ENCODE results near the gene UNKL. TPM values are rescaled to one million over a fixed set of nuclear protein-coding genes. Genes with fewer than 3 reads are reported as not detected.

Gene UNKL
- total RNA-seq, 2 donors from 2014 or later = 11.2 to 21.4 TPM

DNA sequence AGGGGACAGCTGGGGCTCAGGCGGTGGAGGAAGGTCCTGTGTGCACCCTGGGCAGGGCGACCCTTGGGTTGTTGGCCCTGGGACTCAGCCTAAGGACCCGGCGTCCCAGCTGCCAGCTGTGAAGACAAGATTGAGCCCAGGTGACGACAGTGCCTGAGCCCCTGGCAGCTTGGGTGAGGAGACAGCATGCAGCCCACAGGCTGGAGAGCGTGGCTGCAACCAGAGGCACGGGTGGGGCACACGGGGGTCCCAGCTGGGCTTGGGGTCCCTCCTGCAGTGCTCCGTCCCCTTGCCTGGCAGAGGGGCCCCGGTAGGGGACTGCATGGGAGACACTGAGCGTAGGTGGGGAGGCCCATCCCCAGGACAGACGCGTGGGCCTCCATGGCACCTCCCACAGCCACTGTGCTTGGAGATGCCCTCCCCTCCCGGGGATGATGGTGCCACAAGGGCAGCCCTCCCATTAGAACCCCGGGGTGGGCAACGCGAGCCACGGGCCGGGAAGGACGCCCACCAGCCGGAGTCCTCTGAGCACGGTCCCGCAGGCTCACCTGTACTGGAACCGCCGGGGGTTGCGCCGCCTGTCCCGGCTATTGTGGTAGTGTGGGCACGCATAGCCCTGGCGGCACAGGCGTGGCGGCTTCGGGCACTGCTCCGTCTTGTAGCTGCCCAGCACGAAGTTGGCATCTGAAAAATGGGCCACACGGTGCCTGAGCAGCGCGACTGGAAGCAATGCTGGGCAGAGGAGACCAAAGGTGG is 15.5 kb downstream of the UNKL start:
- Histone ChIP-seq H3K36me3 (replicated peaks in 1 of 2; ENCODE audit: insufficient read depth in 1 of 2, low read depth in 2 of 2) (peaks cover 0 to 18% of the 10 kb centered on the region in 2 donors), H3K27ac (no peak overlapping the region), H3K4me1 (no peaks in the 10 kb centered on the region), H3K4me3 (no peak overlapping the region), H3K9me3 (no peaks in the 10 kb centered on the region), H3K27me3 (no peaks in the 10 kb centered on the region)
- ATAC-seq (no peak), DNase-seq (no peak)
- intact Hi-C loops (cut with DNase I) = no loop called here
- TF ChIP-seq, protein P1, sequence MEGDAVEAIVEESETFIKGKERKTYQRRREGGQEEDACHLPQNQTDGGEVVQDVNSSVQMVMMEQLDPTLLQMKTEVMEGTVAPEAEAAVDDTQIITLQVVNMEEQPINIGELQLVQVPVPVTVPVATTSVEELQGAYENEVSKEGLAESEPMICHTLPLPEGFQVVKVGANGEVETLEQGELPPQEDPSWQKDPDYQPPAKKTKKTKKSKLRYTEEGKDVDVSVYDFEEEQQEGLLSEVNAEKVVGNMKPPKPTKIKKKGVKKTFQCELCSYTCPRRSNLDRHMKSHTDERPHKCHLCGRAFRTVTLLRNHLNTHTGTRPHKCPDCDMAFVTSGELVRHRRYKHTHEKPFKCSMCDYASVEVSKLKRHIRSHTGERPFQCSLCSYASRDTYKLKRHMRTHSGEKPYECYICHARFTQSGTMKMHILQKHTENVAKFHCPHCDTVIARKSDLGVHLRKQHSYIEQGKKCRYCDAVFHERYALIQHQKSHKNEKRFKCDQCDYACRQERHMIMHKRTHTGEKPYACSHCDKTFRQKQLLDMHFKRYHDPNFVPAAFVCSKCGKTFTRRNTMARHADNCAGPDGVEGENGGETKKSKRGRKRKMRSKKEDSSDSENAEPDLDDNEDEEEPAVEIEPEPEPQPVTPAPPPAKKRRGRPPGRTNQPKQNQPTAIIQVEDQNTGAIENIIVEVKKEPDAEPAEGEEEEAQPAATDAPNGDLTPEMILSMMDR (IDR thresholded peaks at IDR 0.05) = no peak
- no peak for TF ChIP-seq POLR2A (IDR thresholded peaks at IDR 0.05)
- 93 to 95% methylated on average over 15 to 29 of the region's 38 CpGs for WGBS, 2 donors

DNA sequence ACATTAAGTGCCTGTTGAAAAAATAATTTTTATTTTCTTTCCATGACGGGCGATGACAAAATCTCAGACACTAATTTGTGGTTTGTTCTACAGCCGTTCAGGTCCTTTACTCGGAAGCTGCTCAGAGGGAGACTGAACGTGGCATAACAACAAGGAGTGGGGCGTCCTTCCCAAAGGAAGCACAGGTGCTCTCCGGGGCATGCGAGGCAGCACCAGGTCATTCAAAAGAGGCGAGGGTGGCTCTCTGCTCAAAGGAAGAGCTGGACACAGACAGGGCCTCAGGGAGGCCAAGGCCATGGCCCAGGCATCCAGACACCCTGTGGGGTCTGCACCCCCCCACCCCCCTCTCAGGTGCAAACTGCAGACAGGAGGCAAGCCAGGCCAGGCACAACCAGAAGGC is 16.2 kb downstream of the UNKL start:
- ATAC-seq (no peak), DNase-seq (no peak)
- Histone ChIP-seq H3K4me3 (no peak overlapping the region), H3K9me3 (no peaks in the 10 kb centered on the region), H3K27ac (no peak overlapping the region), H3K4me1 (no peaks in the 10 kb centered on the region), H3K27me3 (no peaks in the 10 kb centered on the region), H3K36me3 (replicated peaks in 1 of 2; ENCODE audit: insufficient read depth in 1 of 2, low read depth in 2 of 2) (peaks cover 0 to 18% of the 10 kb centered on the region in 2 donors)
- intact Hi-C loops (cut with DNase I) = no loop called here
- TF ChIP-seq, protein P1 (IDR thresholded peaks at IDR 0.05) = no peak
- TF ChIP-seq POLR2A (IDR thresholded peaks at IDR 0.05) = no peak
- 91 to 94% methylated on average over 8 to 9 of the region's 9 CpGs for WGBS, 2 donors

DNA sequence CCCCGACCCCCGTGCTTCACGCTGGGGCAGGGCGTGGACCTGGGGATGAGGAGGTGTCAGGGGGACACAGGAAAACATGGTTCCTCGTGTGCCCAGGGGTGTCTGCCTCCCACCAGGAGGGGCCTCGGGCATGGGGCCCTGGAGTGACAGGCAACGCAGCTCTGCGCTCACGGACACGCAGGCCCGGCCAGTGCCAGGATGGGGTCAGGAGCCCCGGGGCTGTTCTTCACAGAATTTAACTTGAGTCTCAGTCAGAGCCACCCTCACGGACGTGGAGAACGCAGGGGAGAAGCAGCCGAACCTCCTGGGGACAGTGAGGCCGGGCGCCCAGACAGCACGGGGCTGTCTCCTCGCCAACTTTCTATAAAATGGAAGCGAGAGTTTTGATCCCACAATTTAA is 16.7 kb downstream of the UNKL start:
- TF ChIP-seq POLR2A (IDR thresholded peaks at IDR 0.05) = no peak
- TF ChIP-seq, protein P1 (IDR thresholded peaks at IDR 0.05) = no peak

DNA sequence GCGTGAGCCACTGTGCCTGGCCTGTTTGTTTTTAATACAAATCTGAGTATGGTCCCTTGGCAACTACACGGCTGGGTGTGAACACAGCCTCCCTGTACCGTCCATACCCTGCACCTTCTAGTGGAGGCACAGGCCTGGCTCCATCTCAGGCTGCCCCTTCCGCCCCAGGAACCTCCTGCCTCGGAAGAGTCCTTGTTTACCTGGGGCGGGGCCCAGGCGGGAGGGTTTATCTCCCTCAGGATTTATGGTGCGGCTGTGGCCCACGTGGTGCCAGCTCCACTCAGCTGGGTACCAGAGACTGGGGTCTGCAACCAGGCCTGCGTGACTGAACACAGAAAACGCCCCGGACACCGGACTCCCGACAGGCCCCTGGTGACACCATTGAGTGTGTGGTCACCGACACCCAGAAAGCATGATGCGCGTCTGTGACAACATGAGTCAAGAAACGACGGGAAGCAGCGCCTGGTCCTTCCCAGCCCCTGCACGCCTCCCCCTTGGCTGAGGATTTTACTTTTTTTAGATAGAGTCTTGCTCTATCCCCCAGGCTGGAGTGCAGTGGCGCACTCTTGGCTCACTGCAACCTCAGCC is 19.0 kb downstream of the UNKL start:
- Histone ChIP-seq H3K9me3 (no peaks in the 10 kb centered on the region), H3K27ac (no peak overlapping the region), H3K27me3 (no peaks in the 10 kb centered on the region), H3K4me1 (no peaks in the 10 kb centered on the region), H3K4me3 (no peak overlapping the region), H3K36me3 (replicated peaks in 1 of 2; ENCODE audit: insufficient read depth in 1 of 2, low read depth in 2 of 2) (peaks cover 0 to 7% of the 10 kb centered on the region in 2 donors)
- 88 to 96% methylated on average over 12 to 22 of the region's 22 CpGs for WGBS, 2 donors
- DNase-seq (no peak), ATAC-seq (no peak)
- TF ChIP-seq POLR2A (IDR thresholded peaks at IDR 0.05) = no peak
- TF ChIP-seq, protein P1 (IDR thresholded peaks at IDR 0.05) = no peak
- intact Hi-C loops (cut with DNase I) = no loop called here

More for the DNA sequence above, 16.7 kb downstream of the UNKL start:
- Histone ChIP-seq H3K4me3 (no peak overlapping the region), H3K9me3 (no peaks in the 10 kb centered on the region), H3K27ac (no peak overlapping the region), H3K4me1 (no peaks in the 10 kb centered on the region), H3K36me3 (replicated peaks in 1 of 2; ENCODE audit: insufficient read depth in 1 of 2, low read depth in 2 of 2) (peaks cover 0 to 18% of the 10 kb centered on the region in 2 donors), H3K27me3 (no peaks in the 10 kb centered on the region)
- intact Hi-C loops (cut with DNase I) = no loop called here
- ATAC-seq = no peak
- no peak for DNase-seq
- WGBS, 2 donors = 89 to 93% methylated on average over 14 to 17 of the region's 21 CpGs
